Lung microvascular endothelial cell (primary cell): ENCODE results near the gene SEMA4C. TPM values are rescaled to one million over a fixed set of nuclear protein-coding genes. Genes with fewer than 3 reads are reported as not detected.

Experiments
- DNase-seq, 2 donors: peaks; one replicate each; pipeline versions ENCODE4 v3.0.0 to v3.0.0-alpha.2; 2010; ENCODE audit warnings: low read depth in 2 of 2
- total RNA-seq: library from RNA; depleted of rRNA; stranded (reverse); fragments of >200 nt; gene quantifications from 2 replicates; pipeline ENCODE4 v1.2.1, GENCODE V29; 2014

SEMA4C gene
- total RNA-seq = 17.9 and 20.8 TPM in 2 replicates

GRCh38 chr2:96869822-96870625 is at the start of gene SEMA4C:
Gene SEMA4C (minus strand): TSS chr2:96870080. CDS start chr2:96867886, 2,194 bp downstream.
- peak in 1 of 2 donors; percentile 67 for DNase-seq

GRCh38 chr2:96918754-96919550 is 49.1 kb upstream of the SEMA4C start:
- no peak for DNase-seq

- DNase-seq = no peak
These were observed 48.3 kb upstream of the SEMA4C start for GRCh38 chr2:96918092-96918753.

- DNase-seq = no peak
These were observed 47.0 kb upstream of the SEMA4C start for GRCh38 chr2:96916646-96917543.

- DNase-seq = peak in 1 of 2 donors; percentile 36
These were observed 46.3 kb upstream of the SEMA4C start for GRCh38 chr2:96916156-96916630.

DNA sequence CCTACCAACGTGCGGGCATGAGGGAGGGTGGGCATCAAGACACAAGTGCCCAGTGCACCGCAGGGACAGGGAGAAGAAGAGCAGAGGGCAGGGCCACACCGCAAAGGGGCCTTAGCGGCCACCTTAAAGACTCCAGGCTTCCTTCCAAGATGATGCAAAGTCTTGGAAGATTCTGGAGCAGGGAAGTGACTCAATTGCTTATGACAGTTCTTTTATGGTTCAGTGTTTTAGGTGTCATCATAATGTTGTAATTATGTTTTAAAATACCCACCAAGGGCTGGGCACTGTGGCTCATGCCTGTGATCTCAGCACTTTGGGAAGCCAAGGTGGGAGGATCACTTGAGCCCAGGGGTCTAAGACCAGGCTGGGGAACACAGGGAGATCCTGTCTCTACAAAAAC is 44.5 kb upstream of the SEMA4C start:
- DNase-seq = no peak

DNA sequence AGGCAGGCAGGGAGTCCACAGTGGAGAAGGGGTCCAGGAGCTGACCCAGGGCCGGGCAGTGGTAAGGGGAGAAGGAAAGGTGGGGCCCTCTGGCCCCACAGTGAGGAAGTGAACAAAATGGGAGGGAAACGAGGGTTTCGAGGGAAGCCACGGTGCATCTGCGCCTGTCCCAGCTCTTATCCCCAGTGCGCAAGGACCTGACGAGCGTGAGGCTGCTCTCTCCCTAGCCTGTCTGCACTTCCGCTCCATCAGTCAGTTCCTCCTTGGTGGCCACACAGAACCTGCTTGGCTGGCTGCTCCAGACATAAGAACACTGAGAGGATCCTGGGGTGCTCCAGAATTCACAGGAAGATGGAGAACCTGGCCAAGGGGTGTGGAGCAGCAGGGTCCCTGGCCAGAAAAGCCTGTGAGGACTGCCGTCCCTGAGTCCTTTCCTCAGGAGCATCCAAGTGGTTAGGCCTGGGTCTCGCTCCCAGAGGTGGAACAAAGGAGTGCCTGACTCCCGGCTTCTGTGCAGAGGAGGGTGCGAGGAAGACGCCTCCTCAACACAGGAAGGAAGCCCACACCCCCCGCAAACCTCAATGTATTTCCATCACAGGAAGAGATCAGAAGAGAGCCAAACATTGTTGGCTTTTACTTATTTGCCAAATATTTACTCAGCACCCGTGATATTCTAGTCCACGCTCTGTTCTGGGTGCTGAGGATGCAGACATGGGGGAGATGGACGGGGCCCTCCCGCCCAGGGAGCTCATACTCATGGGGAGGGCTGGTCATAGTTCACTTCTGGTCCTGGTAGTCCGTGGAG is 43.7 kb upstream of the SEMA4C start:
- DNase-seq = no peak

GRCh38 chr2:96913117-96913397 is 43.2 kb upstream of the SEMA4C start:
- DNase-seq = no peak

DNA sequence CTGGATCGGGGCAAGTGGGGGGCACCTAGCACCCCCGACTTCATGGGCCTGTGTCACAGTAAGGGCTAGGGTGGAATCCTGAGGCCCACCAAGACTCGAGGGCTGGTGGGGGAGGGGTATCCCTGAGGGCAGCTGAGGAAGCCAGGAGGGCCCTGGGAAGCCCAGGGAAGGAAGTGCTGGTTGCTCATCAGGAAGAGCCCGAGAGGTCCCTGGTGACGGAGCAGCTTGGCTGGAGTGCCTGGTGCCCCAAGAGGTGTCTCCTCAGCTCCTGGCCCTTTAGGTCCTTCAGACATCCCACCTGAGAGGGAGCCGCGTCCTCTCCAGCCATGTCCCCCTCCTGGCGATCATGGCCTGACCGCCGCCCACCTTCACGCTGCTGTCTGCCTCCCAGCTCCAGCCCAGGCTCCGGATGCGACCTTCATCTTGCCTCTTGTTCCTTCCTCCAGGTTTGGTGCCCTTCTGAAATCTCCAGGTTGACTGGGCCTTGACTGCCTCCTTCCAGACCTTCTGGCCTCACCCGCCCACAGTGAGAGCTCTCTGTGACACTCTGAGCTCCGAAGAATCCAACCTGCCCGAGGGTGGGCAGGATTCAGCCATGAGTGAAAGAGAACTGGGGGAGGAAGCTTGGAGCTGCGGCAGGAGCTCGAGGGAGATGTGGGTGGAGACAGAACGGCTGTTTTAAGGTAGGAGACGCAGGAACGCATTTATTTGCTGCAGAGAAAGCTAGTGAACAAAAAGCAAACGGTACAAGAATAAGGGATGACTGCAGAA is 42.7 kb upstream of the SEMA4C start:
- no peak for DNase-seq

- no peak for DNase-seq
These were observed 39.7 kb upstream of the SEMA4C start for GRCh38 chr2:96909611-96910021.

GRCh38 chr2:96907115-96908041 is 37.5 kb upstream of the SEMA4C start:
- peak in 1 of 2 donors; percentile 76 for DNase-seq

- DNase-seq = no peak
These were observed 36.8 kb upstream of the SEMA4C start for GRCh38 chr2:96906729-96907114.

DNA sequence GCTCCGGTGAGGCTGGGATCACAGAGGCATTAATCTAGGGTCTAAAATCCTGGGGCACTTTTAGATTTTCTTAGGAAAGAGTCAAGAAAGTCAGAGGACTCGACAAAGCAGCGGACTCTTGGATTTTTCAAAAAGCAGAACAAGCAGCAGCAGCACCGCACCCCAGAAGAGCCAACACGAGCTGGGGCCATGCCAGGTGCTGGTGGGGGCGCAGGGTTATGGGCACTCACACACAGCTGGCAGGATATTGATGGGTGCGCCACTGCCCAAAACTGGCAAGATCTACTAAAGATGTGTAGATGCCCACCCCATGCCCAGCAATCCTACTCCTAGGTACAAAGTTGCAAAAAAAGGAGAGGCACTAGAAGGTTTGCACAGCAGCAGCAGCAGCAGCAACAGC is 33.9 kb upstream of the SEMA4C start:
- DNase-seq = no peak

- no peak for DNase-seq
These were observed 33.4 kb upstream of the SEMA4C start for GRCh38 chr2:96903318-96903717.

- no peak for DNase-seq
These were observed 30.4 kb upstream of the SEMA4C start for GRCh38 chr2:96900237-96900636.

- no peak for DNase-seq
These were observed 29.5 kb upstream of the SEMA4C start for GRCh38 chr2:96899413-96899741.

GRCh38 chr2:96898641-96899412 is 28.9 kb upstream of the SEMA4C start:
- no peak for DNase-seq

GRCh38 chr2:96898135-96898505 is 28.2 kb upstream of the SEMA4C start:
- DNase-seq = no peak
